Endothelial cell of umbilical vein (primary cell): Measurements from ENCODE around the gene AIM2. TPM values are rescaled to one million over a fixed set of nuclear protein-coding genes. Genes with fewer than 3 reads are reported as not detected.

ENCODE experiments used
- BruUV-seq: library from RNA; stranded (reverse); fragments of 400-500 nt; replicated peaks from 2 replicates; lab custom pipeline; 2021; lab: Mats Ljungman, UMichigan
- CTCF ChIA-PET: fragments of 300-600, 350-600 bp; sonication (Branson Sonifier 250); formaldehyde crosslinking; loops from one replicate; lab custom pipeline; 2021; ENCODE audit warnings: antibody characterized with exemption, inconsistent platforms; lab: Charles Lee
- POLR2A ChIA-PET: fragments of 300-600, 350-600 bp; sonication (Branson Sonifier 250); formaldehyde crosslinking; loops from one replicate; lab custom pipeline; 2021; ENCODE audit warnings: antibody characterized with exemption, inconsistent platforms; lab: Charles Lee
- DNase-seq: peaks from one replicate; pipeline ENCODE4 v3.0.0-alpha.2; 2011; ENCODE audit warnings: low read depth, low spot score
- FAIRE-seq: peaks from 2 replicates; lab custom pipeline; 2011; peaks lifted over from hg19 to GRCh38; lab: Jason Lieb, UNC
- H2AFZ ChIP-seq: 2 replicates; pipeline ENCODE4 v1.6.0; 2012; ENCODE audit warnings: low read depth, low read length, control low read depth, inconsistent platforms
- H3K27ac ChIP-seq: 2 replicates; pipeline ENCODE4 v1.5.1; 2011; ENCODE audit warnings: low read depth, mild to moderate bottlenecking, control low read depth, low read length, moderate library complexity; ENCODE audit not compliant: insufficient read depth
- H3K27me3 ChIP-seq, 2 experiments: 2 replicates each; pipeline versions ENCODE4 v1.6.0 to v1.6.1; 2011; ENCODE audit warnings: low read length in 2 of 2, mixed read lengths in 1 of 2; ENCODE audit not compliant: control insufficient read depth in 2 of 2, insufficient read depth in 2 of 2
- H3K36me3 ChIP-seq, 2 experiments: 2 replicates in 1 of 2; 3 replicates in 1 of 2; pipeline ENCODE4 v1.5.1; 2011; ENCODE audit warnings: low read length in 2 of 2, mild to moderate bottlenecking in 1 of 2, moderate library complexity in 1 of 2; ENCODE audit not compliant: control insufficient read depth in 2 of 2, insufficient read depth in 2 of 2; ENCODE audit errors: extremely low read depth in 1 of 2
- H3K4me1 ChIP-seq: 3 replicates; pipeline ENCODE4 v1.5.1; 2011; ENCODE audit warnings: mild to moderate bottlenecking, low read length; ENCODE audit not compliant: control insufficient read depth, insufficient read depth; ENCODE audit errors: extremely low read depth
- H3K4me2 ChIP-seq: 2 replicates; pipeline ENCODE4 v1.6.1; 2011; ENCODE audit warnings: low read length, control low read depth, mixed read lengths; ENCODE audit not compliant: insufficient read depth
- H3K4me3 ChIP-seq, 3 experiments: fragments of 200-600 bp in 1 of 3; sonication (generic), shearing (Covaris generic) in 1 of 3; replicated peaks in 1 of 3; 2 replicates each; pipeline ENCODE4 v1.5.1; 2011 to 2016; ENCODE audit warnings: control low read depth in 3 of 3, low read length in 3 of 3, mild to moderate bottlenecking in 2 of 3, inconsistent platforms in 1 of 3, low read depth in 1 of 3, moderate library complexity in 1 of 3; ENCODE audit not compliant: insufficient read depth in 1 of 3
- H3K79me2 ChIP-seq: 2 replicates; pipeline ENCODE4 v1.6.0; 2012; ENCODE audit warnings: low read length, inconsistent platforms; ENCODE audit not compliant: control insufficient read depth, insufficient read depth
- H3K9ac ChIP-seq: replicated peaks from 2 replicates; pipeline ENCODE3; 2011; ENCODE audit warnings: low read length, control low read depth; ENCODE audit not compliant: insufficient read depth; ENCODE audit errors: extremely low read depth
- H3K9me1 ChIP-seq: replicated peaks from 3 replicates; pipeline ENCODE4 v1.6.0; 2011; ENCODE audit warnings: mild to moderate bottlenecking, low read length; ENCODE audit not compliant: control insufficient read depth, insufficient read depth; ENCODE audit errors: extremely low read depth
- H3K9me3 ChIP-seq: replicated peaks from 2 replicates; pipeline ENCODE4 v1.5.1; 2012; ENCODE audit warnings: low read length, inconsistent platforms; ENCODE audit not compliant: control insufficient read depth, insufficient read depth
- H4K20me1 ChIP-seq: replicated peaks from 2 replicates; pipeline ENCODE3; 2011; ENCODE audit warnings: mild to moderate bottlenecking, low read length; ENCODE audit not compliant: control insufficient read depth, insufficient read depth; ENCODE audit errors: extremely low read depth
- CTCF ChIP-seq, 2 donors: IDR thresholded peaks; 1 replicate in 1 of 2; 2 replicates in 1 of 2; pipeline ENCODE4 v1.5.1; 2011; ENCODE audit warnings: low read length in 2 of 2, mild to moderate bottlenecking in 2 of 2, moderate library complexity in 2 of 2, control low read depth in 1 of 2, inconsistent platforms in 1 of 2, low read depth in 1 of 2; ENCODE audit not compliant: insufficient read depth in 1 of 2; ENCODE audit errors: extremely low read depth in 1 of 2
- EZH2 ChIP-seq: IDR thresholded peaks from 2 replicates; pipeline ENCODE4 v1.6.1; 2012; ENCODE audit warnings: borderline replicate concordance, low read depth, mild to moderate bottlenecking, moderate library complexity, low read length, inconsistent platforms; ENCODE audit not compliant: severe bottlenecking
- FOS ChIP-seq: IDR thresholded peaks from 2 replicates; pipeline ENCODE4 v1.6.1; 2011; ENCODE audit warnings: mild to moderate bottlenecking, low read length, moderate library complexity, borderline replicate concordance; ENCODE audit not compliant: insufficient read depth
- GATA2 ChIP-seq: IDR thresholded peaks from 2 replicates; pipeline ENCODE4 v1.7.0; 2011; ENCODE audit warnings: low read depth, mild to moderate bottlenecking, moderate library complexity, mixed read lengths, low read length; ENCODE audit not compliant: insufficient read length, insufficient read depth
- JUN ChIP-seq: IDR thresholded peaks from 2 replicates; pipeline ENCODE4 v1.6.1; 2011; ENCODE audit warnings: borderline replicate concordance, low read depth; ENCODE audit not compliant: insufficient read length, insufficient read depth
- MAX ChIP-seq: IDR thresholded peaks from 2 replicates; pipeline ENCODE4 v1.6.1; 2011; ENCODE audit not compliant: insufficient read depth, insufficient read length
- MYC ChIP-seq: IDR thresholded peaks from one replicate; pipeline ENCODE4 v1.6.1; 2011; ENCODE audit warnings: mild to moderate bottlenecking, low read depth, low read length
- POLR2A ChIP-seq: IDR thresholded peaks from 2 replicates; pipeline ENCODE4 v1.6.1; 2012; ENCODE audit warnings: low read depth, mild to moderate bottlenecking, control low read depth, low read length
- POLR2AphosphoS5 ChIP-seq: IDR thresholded peaks from 2 replicates; pipeline ENCODE4 v1.6.1; 2012; ENCODE audit warnings: low read depth, mild to moderate bottlenecking, control low read depth, low read length, moderate library complexity; ENCODE audit not compliant: insufficient read depth
- dilution Hi-C: fragments of 300-500 bp; cut with MboI; formaldehyde crosslinking; loops from one replicate; pipeline ENCODE4 v1.15.0; 2019; ENCODE audit warnings: low sequenced_read_pairs; ENCODE audit not compliant: extremely low pct_ligation_motif_present
- intact Hi-C: fragments of 100-400 bp; cut with micrococcal nuclease; formaldehyde crosslinking; loops from one replicate; pipeline ENCODE4 v1.10.0; 2022
- polyA plus RNA-seq, 4 experiments: library from polyadenylated mRNA; depleted of rRNA in 3 of 4; stranded (reverse) in 3 of 4; unstranded in 1 of 4; fragments of >200 nt; gene quantifications; 2 replicates each; pipeline versions ENCODE4 v1.2.1 to v1.2.3, GENCODE V29; 2011 to 2012; ENCODE audit warnings: missing spikeins in 1 of 4
- total RNA-seq: library from RNA; stranded (reverse); gene quantifications from 2 replicates; pipeline ENCODE4 v1.2.3, GENCODE V29; 2021

AIM2 gene
- total and polyA plus RNA-seq, 2 donors (not counting 3 experiments of a cell fraction or from before 2014, with no cell fraction given), result not detected

GRCh38 chr1:159025043-159025442, 51.5 kb downstream of the AIM2 start:
- intact Hi-C loops (no loop called here), dilution Hi-C loops (no loop called here)
- Histone ChIP-seq H3K27me3 (no peaks in the 10 kb centered on the region), H3K27ac (no peak overlapping the region), H3K4me1 (peaks cover 8% of the 10 kb centered on the region), H4K20me1 (no peaks in the 10 kb centered on the region), H2AFZ (no peak overlapping the region), H3K36me3 (peaks cover 6 to 7% of the 10 kb centered on the region in 2 experiments), H3K4me2 (no peak overlapping the region), H3K9me1 (no peaks in the 10 kb centered on the region), H3K4me3 (no peak overlapping the region), H3K9me3 (no peaks in the 10 kb centered on the region), H3K79me2 (peaks cover 70% of the 10 kb centered on the region), H3K9ac (no peak overlapping the region)
- FAIRE-seq (no peak), DNase-seq (no peak)
- TF ChIP-seq CTCF (IDR thresholded peaks at IDR 0.05; ENCODE audit: extremely low read depth in 1 of 2, insufficient read depth in 1 of 2, low read depth in 1 of 2, low read length in 2 of 2) (no peak), GATA2 (no peak), POLR2A (no peak), EZH2 (no peak), MYC (no peak), POLR2AphosphoS5 (no peak), JUN (no peak), FOS (no peak), MAX (no peak)
- ChIA-PET CTCF (no interaction called here), POLR2A (no interaction called here)
- no TSS peak for BruUV-seq
